NB4 (cell line): ENCODE measurements around the gene CBX5.
A peak's percentile ranks its signal among the peaks of the same experiment; 100 is the strongest.

ENCODE experiments used
- DNase-seq: peaks from one replicate; pipeline ENCODE4 v3.0.0; 2010; ENCODE audit warnings: low read depth
- H3K4me3 ChIP-seq: one replicate; pipeline ENCODE4 v1.5.1; 2011; ENCODE audit warnings: mild to moderate bottlenecking, low read depth, low read length, moderate library complexity
- CTCF ChIP-seq: IDR thresholded peaks from one replicate; pipeline ENCODE4 v1.5.1; 2012; ENCODE audit warnings: low read depth, low read length
- MAX ChIP-seq: IDR thresholded peaks from 2 replicates; pipeline ENCODE4 v1.6.1; 2011; ENCODE audit warnings: low read depth, low read length
- MYC ChIP-seq: IDR thresholded peaks from 2 replicates; pipeline ENCODE4 v1.6.1; 2011; ENCODE audit warnings: low read depth, low read length
- POLR2A ChIP-seq: IDR thresholded peaks from 2 replicates; pipeline ENCODE4 v1.6.1; 2011; ENCODE audit warnings: mild to moderate bottlenecking; ENCODE audit not compliant: insufficient read length; ENCODE audit errors: extremely low read depth

CBX5 gene

GRCh38 chr12:54277823-54278276 lies 2.1 kb downstream of the CBX5 start:
- DNase-seq = peak; percentile 71
- no peak for TF ChIP-seq POLR2A
- TF ChIP-seq CTCF = no peak
- TF ChIP-seq MYC = no peak
- no peak for TF ChIP-seq MAX
- H3K4me3 ChIP-seq = peak overlapping the region; percentile 91

GRCh38 chr12:54276368-54276767 lies 3.6 kb downstream of the CBX5 start:
- TF ChIP-seq POLR2A = no peak
- TF ChIP-seq MYC = no peak
- TF ChIP-seq MAX = no peak
- no peak for TF ChIP-seq CTCF
- DNase-seq = no peak
- peak overlapping the region; percentile 4 for H3K4me3 ChIP-seq

GRCh38 chr12:54273981-54274380 lies 5.9 kb downstream of the CBX5 start:
- H3K4me3 ChIP-seq = no peak overlapping the region
- DNase-seq = no peak
- no peak for TF ChIP-seq POLR2A
- no peak for TF ChIP-seq MYC
- no peak for TF ChIP-seq MAX
- TF ChIP-seq CTCF = no peak

GRCh38 chr12:54272214-54272613 lies 7.7 kb downstream of the CBX5 start:
- no peak for DNase-seq

GRCh38 chr12:54270345-54270744 lies 9.6 kb downstream of the CBX5 start:
- TF ChIP-seq MYC = no peak
- TF ChIP-seq CTCF = no peak
- no peak overlapping the region for H3K4me3 ChIP-seq
- no peak for DNase-seq

More at GRCh38 chr12:54272214-54272613, 7.7 kb downstream of the CBX5 start:
- no peak overlapping the region for H3K4me3 ChIP-seq
- TF ChIP-seq MAX = no peak
- no peak for TF ChIP-seq POLR2A
- no peak for TF ChIP-seq MYC
- TF ChIP-seq CTCF = no peak

GRCh38 chr12:54266852-54267251 lies 13.1 kb downstream of the CBX5 start:
- DNase-seq = no peak
- no peak overlapping the region for H3K4me3 ChIP-seq
- no peak for TF ChIP-seq MAX
- TF ChIP-seq MYC = no peak
- TF ChIP-seq POLR2A = no peak
- no peak for TF ChIP-seq CTCF
